MM.1S (cell line): ENCODE results near the gene MINAR2.

ENCODE experiments used
- DNase-seq: peaks from one replicate; pipeline ENCODE4 v3.0.0-alpha.2; 2015
- H2AFZ ChIP-seq: fragments of 300-600 bp; sonication (generic); 2 replicates; pipeline ENCODE4 v1.6.0; 2016; ENCODE audit warnings: antibody characterized with exemption, low read length
- H3F3A ChIP-seq: fragments of 300-600 bp; sonication (generic); 2 replicates; pipeline ENCODE4 v1.6.1; 2016; ENCODE audit warnings: mild to moderate bottlenecking, antibody characterized with exemption, low read length, moderate library complexity, mixed read lengths; ENCODE audit not compliant: insufficient read depth
- H3K27ac ChIP-seq: fragments of 300-600 bp; sonication (generic); 2 replicates; pipeline ENCODE4 v1.5.1; 2016; ENCODE audit warnings: mild to moderate bottlenecking, low read length
- H3K27me3 ChIP-seq: fragments of 300-600 bp; sonication (generic); replicated peaks from 2 replicates; pipeline ENCODE4 v1.6.0; 2016; ENCODE audit warnings: low read length; ENCODE audit not compliant: insufficient read depth
- H3K36me3 ChIP-seq: fragments of 300-600 bp; sonication (generic); replicated peaks from 2 replicates; pipeline ENCODE4 v1.6.1; 2016; ENCODE audit warnings: mild to moderate bottlenecking, low read length, mixed read lengths; ENCODE audit not compliant: insufficient read depth
- H3K4me1 ChIP-seq: fragments of 300-600 bp; sonication (generic); 2 replicates; pipeline ENCODE4 v1.6.1; 2016; ENCODE audit warnings: low read length, mixed read lengths
- H3K4me2 ChIP-seq: fragments of 300-600 bp; sonication (generic); 2 replicates; pipeline ENCODE4 v1.6.0; 2016; ENCODE audit warnings: low read depth, low read length
- H3K4me3 ChIP-seq: fragments of 300-600 bp; sonication (generic); 2 replicates; pipeline ENCODE4 v1.5.1; 2016; ENCODE audit warnings: low read length, mixed read lengths
- H3K79me2 ChIP-seq: fragments of 300-600 bp; sonication (generic); 2 replicates; pipeline ENCODE4 v1.6.1; 2016; ENCODE audit warnings: mixed run types, low read length, mixed read lengths
- H3K9ac ChIP-seq: fragments of 300-600 bp; sonication (generic); 2 replicates; pipeline ENCODE4 v1.6.1; 2016; ENCODE audit warnings: low read length, mixed read lengths
- H3K9me2 ChIP-seq: fragments of 300-600 bp; sonication (generic); replicated peaks from 2 replicates; pipeline ENCODE4 v1.6.1; 2016; ENCODE audit warnings: mild to moderate bottlenecking, low read length, mixed read lengths; ENCODE audit not compliant: insufficient read depth
- H3K9me3 ChIP-seq: fragments of 300-600 bp; sonication (generic); replicated peaks from 2 replicates; pipeline ENCODE4 v1.6.1; 2016; ENCODE audit warnings: mild to moderate bottlenecking, low read length, mixed read lengths; ENCODE audit not compliant: insufficient read depth
- H4K20me1 ChIP-seq: fragments of 300-600 bp; sonication (generic); 2 replicates; pipeline ENCODE4 v1.6.1; 2016; ENCODE audit warnings: mild to moderate bottlenecking, low read length, moderate library complexity, mixed read lengths; ENCODE audit not compliant: insufficient read depth
- CTCF ChIP-seq: fragments of 300-600 bp; sonication (generic); IDR thresholded peaks from 2 replicates; pipeline ENCODE4 v1.5.1; 2016; ENCODE audit warnings: antibody characterized with exemption, low read length, mixed read lengths
- EZH2 ChIP-seq: fragments of 300-600 bp; sonication (generic); optimal IDR thresholded peaks from 2 replicates; pipeline ENCODE3; 2017; ENCODE audit warnings: low read depth, mild to moderate bottlenecking, antibody characterized with exemption, low read length, mixed read lengths
- EZH2phosphoT487 ChIP-seq: fragments of 300-600 bp; sonication (generic); IDR thresholded peaks from 2 replicates; pipeline ENCODE4 v1.6.1; 2018; ENCODE audit warnings: antibody characterized with exemption, low read length

The MINAR2 gene

GRCh38 chr5:129716651-129717050 lies 31.2 kb upstream of the MINAR2 start:
- no peaks in the 10 kb centered on the region for H3K9me2 ChIP-seq
- H3K4me3 ChIP-seq: no peak overlapping the region
- H3K27ac ChIP-seq: no peak overlapping the region
- H3K9ac ChIP-seq: no peak overlapping the region
- DNase-seq: no peak
- no peaks in the 10 kb centered on the region for H4K20me1 ChIP-seq
- no peaks in the 10 kb centered on the region for H3K36me3 ChIP-seq
- H3K9me3 ChIP-seq: no peaks in the 10 kb centered on the region
- TF ChIP-seq CTCF (no peak), EZH2phosphoT487 (no peak), EZH2 (no peak)
- H3K27me3 ChIP-seq: no peaks in the 10 kb centered on the region
- H3K79me2 ChIP-seq: no peaks in the 10 kb centered on the region
- no peaks in the 10 kb centered on the region for H3K4me1 ChIP-seq
- H2AFZ ChIP-seq: no peak overlapping the region
- H3F3A ChIP-seq: no peaks in the 10 kb centered on the region
- no peak overlapping the region for H3K4me2 ChIP-seq

GRCh38 chr5:129717751-129718310 lies 30.1 kb upstream of the MINAR2 start:
- Histone ChIP-seq H3F3A (no peaks in the 10 kb centered on the region), H3K27ac (no peak overlapping the region), H3K4me2 (no peak overlapping the region), H3K9ac (no peak overlapping the region), H3K4me1 (no peaks in the 10 kb centered on the region), H3K27me3 (no peaks in the 10 kb centered on the region), H3K9me3 (no peaks in the 10 kb centered on the region), H4K20me1 (no peaks in the 10 kb centered on the region), H3K4me3 (no peak overlapping the region), H3K79me2 (no peaks in the 10 kb centered on the region), H3K36me3 (no peaks in the 10 kb centered on the region), H2AFZ (no peak overlapping the region), H3K9me2 (no peaks in the 10 kb centered on the region)
- DNase-seq: no peak
- TF ChIP-seq EZH2 (no peak), EZH2phosphoT487 (no peak), CTCF (no peak)

- Histone ChIP-seq H3K36me3 (no peaks in the 10 kb centered on the region), H4K20me1 (no peaks in the 10 kb centered on the region), H3K79me2 (no peaks in the 10 kb centered on the region), H3K27me3 (no peaks in the 10 kb centered on the region), H2AFZ (no peak overlapping the region), H3K9me2 (no peaks in the 10 kb centered on the region), H3K27ac (no peak overlapping the region), H3K9ac (no peak overlapping the region), H3K4me2 (no peak overlapping the region), H3F3A (no peaks in the 10 kb centered on the region), H3K4me3 (no peak overlapping the region), H3K9me3 (no peaks in the 10 kb centered on the region), H3K4me1 (no peaks in the 10 kb centered on the region)
- no peak for DNase-seq
- TF ChIP-seq EZH2phosphoT487 (no peak), EZH2 (no peak), CTCF (no peak)
Observed at GRCh38 chr5:129718471-129719090, 29.3 kb upstream of the MINAR2 start.
